Activated CD4-positive, alpha-beta T cell treated with anti-CD3 and anti-CD28 coated beads, Interleukin-2, amount 50 U/mL, for 24 hours (primary cell): Measurements from ENCODE around the gene CHST11.

Experiments
- DNase-seq, 2 donors: peaks; one replicate each; pipeline ENCODE4 v3.0.0-alpha.2; 2020; ENCODE audit warnings: low read depth in 1 of 2, low spot score in 1 of 2

Gene CHST11

DNA sequence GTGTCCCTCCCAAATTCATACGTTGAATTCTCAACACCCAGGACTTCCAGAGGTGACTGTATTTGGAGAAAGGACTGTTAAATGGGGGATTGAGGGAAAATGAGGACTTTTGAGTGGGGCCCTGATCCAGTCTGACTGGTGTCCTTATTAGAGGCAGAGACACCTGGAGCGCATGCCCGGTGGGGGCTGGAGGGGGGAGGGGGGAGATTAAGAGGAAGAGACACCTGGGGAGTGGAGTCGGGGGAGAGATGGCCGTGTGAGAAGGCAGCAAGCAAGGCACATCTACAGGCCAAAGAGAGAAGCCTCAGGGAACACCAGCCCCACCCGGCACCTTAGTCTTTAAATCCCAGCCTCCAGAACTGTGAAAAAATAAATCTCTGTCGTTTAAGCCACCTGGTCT is 291.6 kb downstream of the CHST11 start:
- no peak for DNase-seq

DNA sequence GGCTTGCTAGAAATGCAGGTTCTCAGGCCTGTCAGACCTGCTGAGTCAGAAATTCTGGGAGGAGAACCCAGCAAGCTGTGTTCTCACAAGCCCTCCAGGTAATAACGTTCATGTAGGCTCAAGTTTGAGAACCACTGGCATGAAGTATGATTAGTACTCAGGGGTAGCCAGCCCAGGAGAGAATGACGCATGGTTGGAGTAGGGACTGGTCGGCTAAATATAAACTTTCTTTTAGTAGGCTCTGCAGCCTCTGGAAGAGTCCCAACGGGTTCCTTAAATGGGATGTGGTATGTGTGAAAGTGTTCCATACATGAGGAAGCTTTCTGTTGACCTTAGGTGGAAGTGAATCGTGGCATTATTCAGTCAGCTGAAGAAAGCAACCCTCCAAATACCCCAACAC is 292.0 kb downstream of the CHST11 start:
- no peak for DNase-seq

DNA sequence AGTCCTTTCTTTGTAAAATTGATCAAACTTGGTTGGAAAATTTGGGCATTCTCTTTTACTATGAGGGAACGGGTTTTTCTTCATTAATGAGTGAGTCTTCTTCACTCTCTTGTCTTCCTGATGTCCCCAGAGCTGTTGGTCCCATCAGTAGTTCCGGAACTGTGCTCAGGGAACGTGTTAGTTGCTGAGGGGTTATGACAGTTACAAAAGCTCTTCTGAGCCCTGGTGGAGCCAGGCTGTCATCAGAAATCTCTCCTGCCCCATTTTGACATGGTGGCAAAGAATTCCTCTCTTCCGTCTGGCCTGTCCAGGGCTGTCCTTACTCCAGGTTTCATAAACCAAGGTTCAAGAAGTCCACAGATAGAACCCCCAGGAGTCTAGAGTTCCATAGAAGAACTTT is 292.8 kb downstream of the CHST11 start:
- no peak for DNase-seq

DNA sequence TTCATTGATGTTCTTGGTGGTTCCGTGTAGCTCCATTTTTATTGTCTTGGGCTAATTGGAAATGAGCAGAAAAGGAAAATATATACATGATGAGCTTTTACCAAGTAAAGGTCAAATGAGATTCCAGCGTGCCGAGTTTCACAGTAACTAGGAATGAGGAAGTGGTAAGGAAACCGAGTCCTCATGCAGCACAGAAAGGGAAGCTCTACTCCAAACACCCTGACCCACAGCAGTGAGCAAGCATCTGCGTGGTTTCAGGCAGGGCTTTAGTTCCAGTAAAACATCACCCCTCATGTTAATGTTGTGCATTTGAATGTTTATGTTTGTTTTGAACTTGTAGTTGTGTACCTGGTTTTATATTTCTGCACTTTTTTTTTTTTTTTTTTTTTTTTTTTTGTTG is 293.3 kb downstream of the CHST11 start:
- no peak for DNase-seq

DNA sequence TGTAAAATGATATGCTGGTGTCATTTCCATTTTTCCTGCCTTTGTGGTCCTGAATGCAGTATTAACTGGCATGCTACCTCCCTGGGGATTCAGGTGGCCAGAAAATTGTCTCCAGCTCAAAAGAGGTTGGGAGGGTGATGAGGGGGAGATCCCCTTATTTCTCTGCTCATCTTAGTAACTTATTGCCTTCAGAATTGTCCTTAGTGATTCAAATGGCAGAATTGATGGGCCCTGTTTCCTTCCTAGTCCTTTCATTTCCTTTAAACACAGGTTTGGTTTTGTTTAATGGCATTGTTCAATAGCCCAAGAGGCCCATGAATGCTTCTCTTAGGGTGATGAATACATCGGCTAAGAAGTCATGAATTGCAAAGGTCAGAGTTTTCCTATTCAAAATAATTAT is 294.4 kb downstream of the CHST11 start:
- no peak for DNase-seq

DNA sequence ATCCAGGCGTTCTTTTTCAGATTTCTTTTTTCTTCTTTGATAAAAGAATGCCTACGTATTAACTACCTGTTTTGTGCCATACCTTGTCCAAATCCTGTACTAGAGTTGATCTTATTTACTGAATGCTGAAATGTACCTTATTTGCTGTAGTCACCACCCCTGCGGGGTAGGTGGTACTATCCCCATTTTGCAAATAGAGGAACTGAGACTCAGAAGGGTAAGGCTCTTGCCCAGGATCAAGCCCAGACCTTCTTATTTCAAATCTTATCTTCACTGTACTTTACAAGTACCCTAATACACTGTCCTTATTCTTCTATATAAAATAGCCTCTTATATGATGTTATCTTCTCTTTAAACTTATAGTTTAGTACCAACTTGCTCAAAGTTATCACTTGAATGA is 294.8 kb downstream of the CHST11 start:
- DNase-seq: no peak

DNA sequence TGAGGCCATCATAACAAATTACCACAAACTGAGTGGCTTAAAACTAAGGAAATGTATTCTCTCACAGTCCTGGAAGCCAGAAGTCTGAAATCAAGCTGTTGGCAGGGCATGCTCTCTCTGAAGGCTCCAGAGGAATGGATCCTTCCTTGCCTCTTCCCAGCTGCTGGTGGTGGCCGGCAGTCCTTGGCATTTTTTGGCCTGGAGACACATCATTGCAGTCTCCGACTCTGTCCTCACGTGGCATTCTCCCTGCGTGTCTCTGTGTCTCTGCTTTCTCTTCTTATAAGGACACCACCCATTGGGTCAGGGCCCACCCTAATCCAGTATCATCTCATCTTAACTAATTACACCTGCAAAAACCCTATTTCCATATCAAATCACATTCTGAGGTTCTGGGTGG is 295.3 kb downstream of the CHST11 start:
- no peak for DNase-seq

DNA sequence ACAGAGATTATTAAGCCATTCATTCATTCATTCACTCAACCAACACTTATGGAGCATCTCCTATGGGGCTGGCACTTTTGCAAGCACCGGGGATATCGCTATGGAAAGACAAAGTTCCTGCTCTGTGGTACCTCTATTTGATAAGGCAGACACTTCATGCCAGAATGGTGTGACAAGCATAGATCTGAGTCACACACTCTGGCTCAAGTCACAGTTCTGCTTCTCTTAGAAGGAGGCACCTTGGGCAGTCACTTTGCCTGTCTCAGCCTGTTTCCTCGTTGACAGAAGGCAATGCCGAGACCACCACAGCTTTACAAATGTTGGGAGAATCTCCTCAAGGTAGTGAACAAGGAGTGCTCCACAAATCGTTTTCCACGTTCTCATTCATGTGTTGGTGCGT is 296.1 kb downstream of the CHST11 start:
- no peak for DNase-seq

DNA sequence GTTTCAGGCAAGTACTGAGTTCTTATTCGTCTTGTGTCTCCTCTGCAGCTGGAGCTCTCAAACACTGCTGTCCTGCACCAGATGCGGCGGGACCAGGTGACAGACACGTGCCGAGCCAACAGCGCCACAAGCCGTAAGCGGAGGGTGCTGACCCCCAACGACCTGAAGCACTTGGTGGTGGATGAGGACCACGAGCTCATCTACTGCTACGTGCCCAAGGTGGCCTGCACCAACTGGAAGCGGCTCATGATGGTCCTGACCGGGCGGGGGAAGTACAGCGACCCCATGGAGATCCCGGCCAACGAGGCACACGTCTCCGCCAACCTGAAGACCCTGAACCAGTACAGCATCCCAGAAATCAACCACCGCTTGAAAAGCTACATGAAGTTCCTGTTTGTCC is 300.2 kb downstream of the CHST11 start:
- DNase-seq: no peak

DNA sequence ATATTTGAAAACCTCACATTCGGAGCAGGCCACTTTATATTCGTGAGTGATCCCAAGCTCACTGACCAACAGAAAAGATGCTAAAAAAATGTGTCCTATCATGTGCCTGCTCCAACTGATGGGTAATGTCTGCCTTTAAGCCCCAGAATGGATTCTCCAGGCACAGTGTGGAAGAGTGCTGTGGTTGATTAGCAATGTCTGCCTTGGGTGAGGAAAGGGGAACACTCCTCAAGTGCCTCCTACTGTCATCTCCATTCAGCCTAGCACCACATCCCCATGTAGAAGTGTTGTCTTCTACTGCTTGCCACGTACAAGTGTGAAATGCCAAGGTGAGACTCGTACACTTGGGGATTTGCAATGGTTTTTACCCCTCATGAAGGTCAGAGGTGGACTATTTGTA is 302.0 kb downstream of the CHST11 start:
- no peak for DNase-seq

DNA sequence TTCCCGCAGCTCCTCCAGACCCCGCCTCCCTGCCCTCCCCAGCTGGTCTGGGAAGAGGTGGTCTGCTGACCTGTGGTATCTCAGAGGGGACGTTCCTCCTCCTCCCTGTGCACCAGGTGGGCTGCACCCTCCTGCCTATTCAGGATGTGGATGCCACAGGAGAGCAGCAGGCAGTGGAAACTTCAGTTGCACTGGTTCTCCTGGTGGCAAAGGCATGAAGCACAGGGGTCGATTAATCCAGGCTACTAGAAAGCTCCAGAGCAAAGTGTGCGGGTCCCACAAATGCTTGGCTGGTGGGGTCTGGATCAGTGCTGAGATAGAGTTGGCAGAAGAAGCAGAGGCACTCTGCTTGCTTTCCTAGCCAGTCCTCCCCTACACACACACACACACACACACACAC is 304.3 kb downstream of the CHST11 start:
- no peak for DNase-seq

DNA sequence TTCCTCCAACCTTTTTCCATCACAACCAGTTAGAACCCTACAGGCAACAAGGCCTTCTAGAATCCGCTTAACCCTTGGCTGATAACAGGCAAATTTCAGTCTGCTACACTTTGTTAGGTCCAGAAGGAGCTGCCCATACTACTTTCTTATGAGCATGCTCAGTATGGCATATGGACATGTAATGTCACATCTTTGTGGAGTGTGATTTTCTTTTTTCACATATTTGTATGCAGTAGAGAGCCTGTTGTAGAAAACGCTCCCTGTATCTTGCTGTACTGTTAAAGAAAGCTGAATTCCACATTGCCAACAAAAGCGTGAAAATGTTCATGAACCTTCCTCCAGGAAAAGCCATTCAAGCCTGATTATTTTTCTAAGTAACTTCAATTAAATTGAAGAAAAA is 304.9 kb downstream of the CHST11 start:
- DNase-seq: no peak

DNA sequence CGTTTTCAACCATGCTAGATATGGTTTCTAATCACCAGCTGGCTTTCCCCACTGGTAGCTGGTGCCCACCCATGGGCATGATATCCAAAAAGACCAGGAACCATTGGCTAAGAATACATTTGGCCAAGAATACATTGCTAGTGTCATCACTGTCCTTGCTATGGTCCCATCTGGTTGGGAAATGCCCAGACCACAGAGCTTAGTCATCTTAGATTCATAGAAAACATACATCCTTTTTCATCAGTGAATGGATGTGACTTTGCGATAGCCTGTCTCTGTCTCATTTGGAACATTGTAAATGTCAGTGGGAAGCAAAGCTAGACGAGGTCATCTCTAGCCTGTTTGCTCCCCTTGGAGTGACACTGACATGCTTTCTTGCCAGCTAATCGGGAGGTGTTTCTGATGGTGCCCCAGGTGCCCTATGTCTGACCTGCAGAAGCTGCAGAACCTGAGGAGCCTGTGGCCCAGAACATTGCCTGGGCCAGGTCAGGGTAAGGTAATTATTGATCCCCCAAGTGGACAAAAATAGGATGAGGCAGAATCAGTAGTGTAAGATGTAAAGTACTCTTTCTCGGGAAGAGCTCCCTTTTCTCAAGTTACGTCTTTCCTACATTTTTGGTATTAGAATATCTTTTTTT is 306.5 kb downstream of the CHST11 start:
- no peak for DNase-seq

DNA sequence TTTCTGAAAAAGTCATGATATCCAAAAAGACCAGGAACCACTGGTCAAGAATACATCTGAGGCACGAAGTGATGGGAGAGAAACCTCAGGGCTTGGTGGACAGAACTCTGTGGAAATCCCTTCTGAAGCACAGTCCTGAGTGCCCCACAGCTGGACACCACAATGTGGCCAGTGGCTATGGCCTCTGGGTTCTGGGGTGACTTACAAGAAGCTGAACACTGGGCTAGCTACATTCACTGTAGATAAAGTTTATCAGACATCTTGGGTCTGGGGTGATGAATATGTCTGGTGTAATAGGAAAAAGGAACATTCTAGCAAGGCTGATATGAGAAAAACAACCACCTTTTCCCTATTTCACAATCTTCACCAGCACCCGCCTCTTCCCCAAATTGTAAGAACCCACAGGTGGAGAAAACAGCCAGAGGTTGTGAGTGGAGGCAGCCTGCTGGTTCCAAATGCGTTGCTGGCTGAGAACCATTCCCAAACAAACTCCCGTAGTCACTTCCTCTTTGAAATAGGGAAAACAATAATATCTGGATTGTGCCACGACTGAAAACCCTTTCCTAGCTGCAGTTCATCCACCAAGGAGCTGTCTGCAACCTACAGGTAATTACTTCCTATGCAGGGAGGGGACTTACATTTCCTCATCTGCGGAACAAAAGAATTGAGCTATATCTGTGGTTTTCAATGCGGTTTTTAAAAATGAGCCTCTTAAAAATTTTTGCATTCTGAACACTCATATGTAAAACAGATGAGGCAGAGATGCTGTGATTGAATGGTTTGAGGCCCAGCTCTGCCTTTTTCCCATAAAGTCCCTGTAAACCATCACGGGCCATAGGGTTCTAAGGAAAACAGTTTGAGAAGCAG is 307.7 kb downstream of the CHST11 start:
- DNase-seq: no peak

DNA sequence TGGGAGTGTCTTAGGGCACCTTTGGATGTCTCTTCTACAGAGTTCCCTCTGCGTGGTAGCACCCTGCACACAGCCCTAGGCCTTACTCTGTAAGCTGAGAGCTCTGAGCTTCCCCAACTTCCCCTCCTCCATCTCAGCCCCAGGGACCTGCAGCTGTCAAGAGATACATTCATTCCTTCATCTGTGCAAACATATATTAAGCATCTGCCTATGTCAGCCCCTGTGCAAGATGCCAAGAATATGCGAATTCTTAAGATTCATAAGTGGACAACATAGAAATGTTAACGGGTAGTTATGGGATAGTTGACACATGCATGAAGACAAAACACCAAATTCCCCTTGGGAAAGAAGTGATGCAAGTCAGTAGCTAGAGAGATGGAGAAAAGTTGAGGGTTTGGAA is 310.5 kb downstream of the CHST11 start:
- no peak for DNase-seq

DNA sequence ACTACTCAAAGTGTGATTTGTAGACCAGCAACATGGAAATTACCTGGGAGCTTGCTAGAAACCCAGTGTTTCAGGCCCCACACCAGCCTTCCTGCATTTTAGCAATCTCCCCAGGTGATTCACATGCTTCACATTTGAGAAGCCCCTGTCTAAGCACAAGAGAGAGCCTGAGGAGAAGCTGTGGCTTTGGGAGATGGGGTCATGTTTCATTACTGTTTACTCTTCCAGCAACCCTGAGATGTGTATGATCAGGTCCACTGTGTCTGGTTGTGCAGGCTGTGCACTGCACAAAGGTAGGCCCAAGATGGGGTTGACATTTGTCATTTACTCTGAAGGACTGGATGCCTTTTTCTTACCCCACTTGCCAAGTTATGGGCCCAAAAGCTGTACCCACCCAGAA is 311.3 kb downstream of the CHST11 start:
- DNase-seq: no peak

DNA sequence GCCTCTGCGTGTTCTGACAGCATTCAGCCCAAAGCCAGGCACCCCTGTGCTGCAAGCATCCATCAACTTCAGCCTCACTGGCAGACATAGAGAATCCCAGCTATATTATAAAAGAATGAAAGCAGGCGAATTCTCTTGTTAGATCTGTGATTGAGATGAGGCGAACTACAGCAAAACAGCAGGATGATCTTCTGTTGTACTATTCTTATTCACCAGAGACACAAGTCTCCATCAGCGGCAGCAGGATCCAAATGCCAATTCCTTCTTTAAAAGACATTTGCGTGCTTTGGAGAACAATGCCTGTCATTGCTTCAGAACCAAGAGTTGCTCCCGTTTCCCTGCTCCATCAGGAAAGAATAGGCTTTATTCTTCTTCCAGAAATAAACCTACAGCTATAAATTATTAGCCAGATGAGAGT is 312.4 kb downstream of the CHST11 start:
- no peak for DNase-seq

DNA sequence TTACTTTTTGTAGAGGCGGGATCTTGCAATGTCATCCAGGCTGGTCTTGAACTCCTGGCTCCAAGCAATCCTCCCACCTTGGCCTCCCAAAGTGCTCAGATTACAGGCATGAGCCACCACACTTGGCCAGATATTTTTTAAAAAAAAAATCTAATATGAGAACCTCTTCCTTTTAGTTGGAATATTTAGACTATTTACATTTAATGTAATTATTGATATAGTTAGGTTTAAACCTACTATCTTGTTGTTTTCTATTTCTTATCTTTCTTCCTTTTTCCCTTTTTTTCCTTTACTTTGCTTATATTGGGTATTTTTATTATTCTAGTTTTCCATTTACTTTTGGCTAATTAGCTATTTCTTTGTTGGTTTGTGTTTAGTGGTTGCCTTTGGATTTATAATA is 315.6 kb downstream of the CHST11 start:
- DNase-seq: no peak

DNA sequence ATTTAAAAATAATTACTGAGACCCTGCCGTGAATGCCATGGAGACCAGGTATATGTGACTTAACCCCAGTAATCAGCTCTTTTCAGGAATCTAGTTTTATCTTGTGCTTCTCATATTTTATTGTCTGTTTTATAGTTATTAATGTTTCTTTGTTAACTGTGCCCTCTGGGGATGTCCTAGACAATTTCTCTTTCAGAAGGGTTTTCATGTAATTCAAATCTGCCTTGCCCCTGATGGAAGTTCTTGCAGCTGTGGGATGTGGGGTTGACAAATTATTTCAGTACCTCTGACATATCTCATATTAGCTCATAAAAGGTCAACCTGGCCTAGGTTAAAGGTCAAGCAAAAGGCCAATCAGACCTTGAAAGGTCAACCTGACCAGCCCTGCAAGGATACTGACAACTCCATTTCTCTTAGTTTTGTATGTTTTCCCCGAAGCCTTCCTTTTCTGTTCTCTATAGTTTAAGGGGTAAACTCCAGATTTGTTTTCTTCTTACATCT is 319.0 kb downstream of the CHST11 start:
- no peak for DNase-seq

DNA sequence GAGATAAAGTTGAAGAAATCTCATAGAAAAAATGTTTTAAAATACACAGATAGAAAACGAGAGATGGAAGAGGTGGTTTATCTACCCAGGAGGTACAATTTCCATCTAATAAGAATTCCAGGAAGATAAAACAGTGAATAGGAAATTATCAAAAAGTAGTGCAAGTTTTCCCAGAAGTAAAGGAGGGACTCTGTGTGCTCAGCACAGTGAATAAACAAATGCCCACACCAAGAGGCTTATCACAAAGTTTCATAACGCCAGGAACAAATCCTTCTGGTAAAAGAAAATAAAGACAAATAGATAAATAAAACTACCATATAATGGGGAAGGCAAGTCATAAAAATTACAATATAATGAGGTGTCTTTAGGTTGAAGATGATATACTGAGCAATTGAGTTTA is 322.4 kb downstream of the CHST11 start:
- no peak for DNase-seq

DNA sequence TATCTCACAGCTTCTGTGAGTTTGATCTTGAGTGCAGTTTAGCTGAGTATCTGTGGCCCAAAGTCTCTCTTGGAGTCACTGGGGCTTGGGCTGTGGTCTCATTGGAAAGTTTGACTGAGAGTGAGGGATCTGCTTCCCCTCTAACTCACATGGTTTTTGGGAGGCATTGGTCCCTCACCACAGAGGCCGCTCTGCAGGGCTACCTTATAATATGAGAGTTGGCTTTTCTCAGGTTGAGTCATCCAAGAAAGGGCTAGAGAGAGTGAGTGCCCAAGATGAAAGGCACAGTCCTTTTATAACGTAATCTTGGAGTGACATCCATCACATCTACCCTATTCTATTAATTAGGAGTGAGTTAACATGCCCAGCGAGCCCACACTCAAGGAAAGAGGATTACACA is 325.5 kb downstream of the CHST11 start:
- no peak for DNase-seq

DNA sequence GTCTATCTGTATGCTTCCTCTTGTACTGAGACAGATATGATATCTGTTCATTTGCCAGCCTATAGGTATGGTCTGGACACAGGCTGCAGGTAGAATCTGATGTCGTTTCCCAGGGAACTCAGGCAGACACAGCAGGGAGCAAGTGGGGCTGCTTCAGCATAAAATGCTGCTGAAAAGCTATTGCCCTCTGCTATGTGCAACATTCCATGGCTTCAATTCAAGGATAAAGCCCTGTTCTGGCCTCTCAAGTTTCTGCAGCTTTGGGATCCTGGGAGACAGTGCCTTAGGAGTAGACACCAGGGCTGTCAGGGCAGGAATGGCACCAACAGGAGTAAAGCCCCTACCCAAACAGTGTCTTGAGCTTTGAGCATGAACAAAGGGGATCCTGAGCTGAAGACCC is 327.8 kb downstream of the CHST11 start:
- DNase-seq: no peak

DNA sequence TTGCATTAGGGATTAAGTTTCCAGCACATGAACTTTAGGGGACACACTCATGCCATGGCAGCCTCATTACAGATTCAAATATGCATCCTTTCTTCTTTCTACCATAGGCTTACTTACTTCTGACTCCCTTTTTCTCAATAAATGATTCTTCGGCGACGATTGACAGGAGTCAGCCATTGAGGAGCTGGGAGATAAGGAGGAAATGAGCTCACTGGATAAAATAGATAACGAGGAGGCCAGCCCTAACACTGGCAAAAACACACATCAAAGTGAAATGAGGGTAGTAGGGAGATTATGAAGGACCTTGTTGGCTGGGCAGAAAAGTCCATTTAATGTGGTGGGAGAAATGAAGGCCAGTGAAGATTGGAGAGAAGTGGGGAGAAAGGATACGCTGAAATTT is 329.1 kb downstream of the CHST11 start:
- DNase-seq: no peak
